Pancreas (tissue), 10 donors: Measurements from ENCODE around the gene MT1H. TPM values are rescaled to one million over a fixed set of nuclear protein-coding genes. Genes with fewer than 3 reads are reported as not detected.

Experiments
- ATAC-seq, 4 donors: fragments of 200-7000 bp; cut with Tn5 transposase; one replicate each; pipeline versions ENCODE4 v1.8.0 to v1.9.1; 2020; ENCODE audit warnings: mild to moderate bottlenecking in 4 of 4, moderate library complexity in 4 of 4
- DNase-seq, 6 donors: peaks; one replicate each; pipeline ENCODE4 v3.0.0-alpha.2; 2020
- FAIRE-seq: peaks from 2 replicates; lab custom pipeline; 2012; peaks lifted over from hg19 to GRCh38; lab: Jason Lieb, UNC
- H3K27ac ChIP-seq, 4 donors: fragments of 200-600 bp; sonication (generic); 1 replicate in 3 of 4; 2 replicates in 1 of 4; pipeline versions ENCODE4 v1.5.0 to v1.8.0; 2020
- H3K27me3 ChIP-seq, 4 donors: fragments of 200-600 bp; one replicate each; pipeline ENCODE4 v1.8.0; 2021
- H3K36me3 ChIP-seq, 3 donors: fragments of 200-600 bp; sonication (generic) in 1 of 3; one replicate each; pipeline versions ENCODE4 v1.5.0 to v1.8.0; 2020 to 2021
- H3K4me1 ChIP-seq, 3 donors: fragments of 200-600 bp; one replicate each; pipeline ENCODE4 v1.8.0; 2021
- H3K4me3 ChIP-seq, 4 donors: fragments of 200-600 bp; sonication (generic) in 2 of 4; one replicate each; pipeline versions ENCODE4 v1.5.0 to v1.8.0; 2020 to 2021
- H3K9me3 ChIP-seq, 4 donors: fragments of 200-600 bp; one replicate each; pipeline ENCODE4 v1.8.0; 2021
- CTCF ChIP-seq, 4 donors: fragments of 200-600 bp; sonication (generic) in 3 of 4; IDR thresholded peaks; one replicate each; pipeline versions ENCODE4 v1.5.0 to v1.8.0; 2021; ENCODE audit warnings: antibody characterized with exemption in 4 of 4
- WGBS, 2 donors: extraction: QIAGEN DNeasy Blood & Tissue Kit; methylation state at CpG; one replicate each; pipeline ENCODE4 v1.1.7; 2013; 5-methylcytosine and 5-hydroxymethylcytosine counted together
- intact Hi-C, 3 donors: fragments of 100-400 bp; cut with DNase I; formaldehyde crosslinking; loops; one replicate each; pipeline versions ENCODE4 v1.11.1 to v1.14.2; 2022
- polyA plus RNA-seq, 2 donors: library from polyadenylated mRNA; stranded (reverse); fragments of 200-250 nt; gene quantifications; one replicate each; pipeline ENCODE4 v1.2.3, GENCODE V29; 2013
- total RNA-seq, 6 donors: library from RNA; stranded (reverse); fragmentation: NEBNext Ultra II Directional in 4 of 6; extraction: Animal tissue kit (Norgen Biotek cat#: 25700) in 4 of 6; gene quantifications; one replicate each; pipeline versions ENCODE4 v1.2.1 to v1.2.4, GENCODE V29; 2021 to 2023
- donor health status: healthy with polysubstance abuse.
- donor health status: DM: no; HTN: no; CAD: no; lungs with moderate emphysema.
- donor health status: DM: no; HTN: no; CAD: no.
- donor health status: control.
- donor health status: control.
- donor health status: Bipolar disorder and iron deficiency.
- donor health status: DM: yes; HTN: yes; CAD: no.
- donor health status: DM: no; HTN: no; CAD: no.
- donor health status: DM: no; HTN: no; CAD: no.
- donor health status: DM: yes; HTN: yes; CAD: no.

MT1H gene
- total and polyA plus RNA-seq, 8 donors, result 8.3 to 106 (median 21.1) TPM

- Histone ChIP-seq H3K36me3 (no peaks in the 10 kb centered on the region), H3K4me3 (peak overlapping the region in 1 of 4 donors; percentile 74), H3K27ac (peak overlapping the region; percentile 20 to 72 (median 54)), H3K27me3 (no peaks in the 10 kb centered on the region), H3K9me3 (no peaks in the 10 kb centered on the region), H3K4me1 (peaks cover 0 to 15% (median 3%) of the 10 kb centered on the region in 3 donors)
- no peak for TF ChIP-seq CTCF (IDR thresholded peaks at IDR 0.05)
- 32 to 42% methylated on average over 4 of the region's 4 CpGs for WGBS, 2 donors
- intact Hi-C loops, result no loop called here
- FAIRE-seq (no peak), DNase-seq (peak in 3 of 6 donors; percentile 37 to 71 (median 69)), ATAC-seq (peak in 3 of 4 donors; percentile 6 to 38 (median 25))
These were observed 15.4 kb downstream of the MT1H start for GRCh38 chr16:56684926-56685590.

- no peak for ATAC-seq
These were observed 17.1 kb downstream of the MT1H start for GRCh38 chr16:56686758-56687157.

GRCh38 chr16:56688762-56689161, 19.1 kb downstream of the MT1H start:
- H3K27me3 ChIP-seq, result no peaks in the 10 kb centered on the region
- no peak for FAIRE-seq
- no peaks in the 10 kb centered on the region for H3K36me3 ChIP-seq
- H3K4me1 ChIP-seq, result peaks cover 0 to 14% (median 3%) of the 10 kb centered on the region in 3 donors
- H3K9me3 ChIP-seq, result no peaks in the 10 kb centered on the region
- ATAC-seq, result no peak
- WGBS, 2 donors, result 33 to 42% methylated on average over 1 of the region's 1 CpG
- TF ChIP-seq CTCF (IDR thresholded peaks at IDR 0.05), result no peak
- no peak overlapping the region for H3K4me3 ChIP-seq
- intact Hi-C loops, result no loop called here
- no peak for DNase-seq
- H3K27ac ChIP-seq, result peak overlapping the region in 1 of 4 donors; percentile 20

More at GRCh38 chr16:56686758-56687157, 17.1 kb downstream of the MT1H start:
- DNase-seq, result no peak
- FAIRE-seq, result no peak
- Histone ChIP-seq H3K9me3 (no peaks in the 10 kb centered on the region), H3K36me3 (no peaks in the 10 kb centered on the region), H3K27me3 (no peaks in the 10 kb centered on the region), H3K4me3 (no peak overlapping the region), H3K4me1 (peaks cover 0 to 9% (median 3%) of the 10 kb centered on the region in 3 donors), H3K27ac (no peak overlapping the region)
- whole genome bisulfite sequencing, 2 donors, result 96 to 97% methylated on average over 7 of the region's 7 CpGs
- intact Hi-C loops, result no loop called here
- TF ChIP-seq CTCF (IDR thresholded peaks at IDR 0.05), result no peak

GRCh38 chr16:56689171-56689570, 19.6 kb downstream of the MT1H start:
- H3K27ac ChIP-seq, result peak overlapping the region in 1 of 4 donors; percentile 20
- no peaks in the 10 kb centered on the region for H3K27me3 ChIP-seq
- no peak overlapping the region for H3K4me3 ChIP-seq
- no peaks in the 10 kb centered on the region for H3K9me3 ChIP-seq
- no peaks in the 10 kb centered on the region for H3K36me3 ChIP-seq
- 39 to 43% methylated on average over 3 of the region's 3 CpGs for WGBS, 2 donors
- peak in 3 of 6 donors; percentile 48 to 60 (median 51) for DNase-seq
- TF ChIP-seq CTCF (IDR thresholded peaks at IDR 0.05), result no peak
- FAIRE-seq, result no peak
- intact Hi-C loops, result no loop called here
- peak; percentile 30 to 68 (median 47) for ATAC-seq
- H3K4me1 ChIP-seq, result peaks cover 0 to 14% (median 3%) of the 10 kb centered on the region in 3 donors
